Neuron (in vitro differentiated cells): ENCODE results near the gene RGPD3.
"Not testable (repeated sequence)": the region's sequence is repeated elsewhere in the genome, so short reads cannot be mapped to it uniquely, and the experiment has no call there.

Source experiments
- H2AFZ ChIP-seq: one replicate; pipeline ENCODE4 v1.6.1; 2013; ENCODE audit warnings: low read depth, mild to moderate bottlenecking, inconsistent platforms, low read length, moderate library complexity
- H3K27me3 ChIP-seq: one replicate; pipeline ENCODE4 v1.6.1; 2013; ENCODE audit warnings: low read length; ENCODE audit not compliant: insufficient read depth
- H3K36me3 ChIP-seq: one replicate; pipeline ENCODE4 v1.6.1; 2013; ENCODE audit warnings: low read length; ENCODE audit not compliant: insufficient read depth
- H3K4me1 ChIP-seq: one replicate; pipeline ENCODE4 v1.6.1; 2013; ENCODE audit warnings: low read length; ENCODE audit not compliant: insufficient read depth
- H3K4me3 ChIP-seq: 2 replicates; pipeline ENCODE4 v1.5.1; 2013; ENCODE audit warnings: mild to moderate bottlenecking, low read length, moderate library complexity
- H3K9me3 ChIP-seq: one replicate; pipeline ENCODE4 v1.6.1; 2013; ENCODE audit warnings: low read length

Gene RGPD3

DNA sequence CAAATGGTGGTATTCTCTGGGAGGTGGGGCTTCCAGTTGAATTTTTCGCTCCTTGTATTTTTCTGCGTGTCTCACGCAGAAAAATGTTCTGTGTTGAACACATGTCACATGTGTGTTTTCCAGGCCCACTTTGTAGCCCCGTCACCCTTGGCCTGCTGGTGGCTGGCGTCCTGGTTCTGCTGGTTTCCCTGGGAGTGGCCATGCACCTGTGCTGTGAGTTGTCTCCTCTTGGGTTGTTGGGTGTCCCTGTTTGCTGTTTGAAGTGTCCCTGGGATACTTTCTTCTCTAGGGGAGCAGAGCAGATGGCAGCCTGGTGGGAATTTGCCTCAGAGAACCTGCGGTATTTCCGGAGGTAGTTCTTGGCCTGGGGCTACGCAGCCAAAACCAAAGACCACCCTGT, 34.1 kb upstream of the RGPD3 start:
- not testable (repeated sequence) for H3K4me3 ChIP-seq, H3K4me1 ChIP-seq, H3K27me3 ChIP-seq, H3K9me3 ChIP-seq, H3K36me3 ChIP-seq, H2AFZ ChIP-seq

DNA sequence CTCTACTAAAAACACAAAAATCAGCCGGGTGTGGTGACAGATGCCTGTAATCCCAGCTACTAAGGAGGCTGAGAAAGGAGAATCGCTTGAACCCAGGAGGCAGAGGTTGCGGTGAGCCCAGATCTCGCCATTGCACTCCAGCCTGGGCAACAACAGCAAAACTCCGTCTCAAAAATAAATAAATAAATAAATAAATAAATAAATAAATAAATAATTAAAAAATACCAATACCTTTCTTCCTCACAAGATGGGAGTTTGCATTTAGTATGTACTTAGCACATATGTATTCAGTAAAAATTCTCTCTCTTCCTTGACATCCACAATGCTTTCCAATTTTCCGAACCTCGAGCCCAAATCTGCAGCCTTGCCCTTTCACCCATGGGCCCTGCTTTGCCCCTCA, 32.1 kb upstream of the RGPD3 start:
- H2AFZ ChIP-seq, H3K36me3 ChIP-seq, H3K27me3 ChIP-seq, H3K4me1 ChIP-seq, H3K9me3 ChIP-seq, H3K4me3 ChIP-seq: not testable (repeated sequence)

DNA sequence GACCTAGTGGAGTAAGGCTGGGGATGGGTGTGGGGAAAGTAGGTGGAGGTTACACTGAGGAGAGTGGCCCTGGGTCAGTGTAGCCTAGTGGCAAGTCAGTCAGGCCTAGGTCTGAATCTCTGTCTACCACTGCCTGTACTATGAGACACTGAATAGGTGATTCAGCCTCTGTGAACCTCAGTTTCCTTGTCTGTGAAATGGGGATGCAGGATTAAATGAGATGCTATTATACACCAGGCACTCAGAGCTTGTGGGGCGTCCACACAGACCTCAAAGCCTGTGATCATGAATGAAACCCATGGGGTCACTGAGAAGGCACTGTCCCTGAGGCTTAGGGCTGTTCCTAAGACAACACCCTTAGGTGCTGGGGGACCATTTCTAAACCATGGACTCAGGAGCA, 30.3 kb upstream of the RGPD3 start:
- H3K36me3 ChIP-seq, H3K27me3 ChIP-seq, H3K4me1 ChIP-seq, H3K9me3 ChIP-seq, H3K4me3 ChIP-seq, H2AFZ ChIP-seq: not testable (repeated sequence)

DNA sequence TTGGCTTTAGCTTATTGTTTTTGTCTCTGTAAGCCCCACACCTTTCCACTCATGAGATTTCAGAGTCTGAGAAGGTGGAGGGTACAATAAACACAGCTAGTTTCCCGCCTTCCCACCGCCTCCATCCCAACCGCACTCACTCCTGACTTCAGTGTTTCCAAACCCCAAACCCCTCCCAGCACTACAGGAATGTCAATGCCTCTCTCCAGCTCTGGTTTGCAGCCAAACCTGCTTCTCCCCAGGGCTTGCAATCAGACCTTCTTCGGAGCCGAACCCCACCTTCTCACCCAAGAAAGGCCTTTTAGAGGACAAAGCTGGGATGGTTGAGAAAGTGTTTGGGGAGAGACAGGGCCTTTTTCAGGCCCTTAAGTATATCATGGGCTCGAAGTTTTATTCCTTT, 24.7 kb upstream of the RGPD3 start:
- H3K27me3 ChIP-seq, H3K4me1 ChIP-seq, H3K4me3 ChIP-seq, H2AFZ ChIP-seq, H3K9me3 ChIP-seq, H3K36me3 ChIP-seq: not testable (repeated sequence)

DNA sequence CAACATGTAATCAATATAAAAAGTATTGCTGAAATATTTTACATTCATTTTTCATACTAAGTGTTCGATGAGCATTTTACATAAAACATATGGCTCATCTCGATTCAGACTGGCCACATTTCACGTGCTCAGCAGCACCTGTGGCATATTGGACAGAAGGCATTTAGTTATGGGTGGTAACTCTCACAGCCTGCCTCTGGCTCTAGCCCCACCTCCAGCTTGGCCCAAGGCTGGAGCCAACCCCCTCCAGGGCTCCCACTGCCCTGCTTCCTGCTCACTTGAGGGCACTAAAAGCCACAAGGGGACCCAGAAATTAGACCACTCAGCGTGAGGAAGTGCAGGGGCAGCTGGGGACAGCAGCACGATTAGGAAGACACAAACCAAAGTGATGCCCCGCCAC, 24.2 kb upstream of the RGPD3 start:
- H3K36me3 ChIP-seq, H2AFZ ChIP-seq, H3K4me3 ChIP-seq: not testable (repeated sequence)

DNA sequence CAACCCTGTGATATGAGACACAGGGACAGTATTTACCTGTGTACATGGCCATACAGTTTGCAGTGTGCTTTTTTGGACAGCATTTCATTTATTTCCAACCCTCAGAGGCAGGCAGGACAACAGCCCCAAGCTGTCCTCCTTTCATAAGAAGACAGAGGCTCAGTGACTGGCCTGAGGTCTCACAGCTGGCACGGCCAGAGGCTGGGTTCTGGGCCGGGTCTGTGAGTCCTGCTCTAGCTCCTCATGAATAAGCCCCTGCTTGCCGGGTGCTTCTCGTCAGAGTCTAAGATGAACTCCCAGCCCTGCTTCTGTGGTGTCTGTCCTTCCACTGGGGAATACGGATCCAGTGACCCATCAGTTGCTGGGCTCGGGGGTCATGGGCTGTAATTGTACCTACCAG, 21.5 kb upstream of the RGPD3 start:
- not testable (repeated sequence) for H3K4me3 ChIP-seq, H2AFZ ChIP-seq, H3K4me1 ChIP-seq, H3K9me3 ChIP-seq, H3K36me3 ChIP-seq
- peaks cover 14% of the 10 kb centered on the region for H3K27me3 ChIP-seq

More for the DNA sequence above, 24.2 kb upstream of the RGPD3 start:
- H3K27me3 ChIP-seq, H3K4me1 ChIP-seq, H3K9me3 ChIP-seq: not testable (repeated sequence)

DNA sequence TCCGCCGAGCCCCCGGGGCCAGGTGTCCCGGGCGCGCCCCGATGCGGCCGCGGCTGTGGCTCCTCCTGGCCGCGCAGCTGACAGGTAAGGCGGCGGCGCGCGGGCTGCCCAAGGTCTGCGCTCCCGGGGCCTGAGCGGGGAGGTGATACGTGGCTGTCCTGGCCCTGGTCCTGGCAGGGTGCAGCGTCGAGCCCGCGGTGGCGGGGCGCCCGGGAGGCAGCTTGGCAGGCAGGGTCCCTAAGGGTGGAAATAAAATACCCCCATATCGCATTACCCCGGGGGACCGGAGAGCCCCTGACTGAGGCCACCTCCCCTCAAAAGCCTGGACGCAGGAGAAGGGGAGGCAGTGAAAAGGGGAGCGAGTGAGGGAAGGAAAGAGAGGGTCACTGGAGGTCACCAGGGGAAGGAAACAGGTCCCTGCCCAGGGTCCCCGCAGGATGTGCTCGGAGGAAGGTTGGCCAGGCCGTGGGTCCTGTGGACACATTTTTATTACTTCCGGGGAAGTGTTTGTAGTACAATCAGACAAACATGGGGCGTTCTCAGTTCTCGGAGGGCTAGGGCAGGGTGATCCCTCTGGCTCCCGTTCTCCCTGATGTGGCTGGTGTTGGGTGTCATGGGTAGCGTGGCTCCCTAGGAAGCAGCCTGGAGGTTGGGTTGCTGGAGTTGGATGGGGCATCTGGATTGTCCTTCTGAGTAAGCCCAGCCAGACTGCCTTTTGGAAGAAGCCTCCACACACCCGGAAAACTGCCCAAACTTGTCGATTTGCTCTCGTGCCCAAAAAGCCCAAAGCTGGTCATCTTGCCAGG, 19.4 kb upstream of the RGPD3 start:
- H3K9me3 ChIP-seq, H3K36me3 ChIP-seq, H2AFZ ChIP-seq, H3K4me1 ChIP-seq, H3K4me3 ChIP-seq: not testable (repeated sequence)
- peaks cover 14% of the 10 kb centered on the region for H3K27me3 ChIP-seq

DNA sequence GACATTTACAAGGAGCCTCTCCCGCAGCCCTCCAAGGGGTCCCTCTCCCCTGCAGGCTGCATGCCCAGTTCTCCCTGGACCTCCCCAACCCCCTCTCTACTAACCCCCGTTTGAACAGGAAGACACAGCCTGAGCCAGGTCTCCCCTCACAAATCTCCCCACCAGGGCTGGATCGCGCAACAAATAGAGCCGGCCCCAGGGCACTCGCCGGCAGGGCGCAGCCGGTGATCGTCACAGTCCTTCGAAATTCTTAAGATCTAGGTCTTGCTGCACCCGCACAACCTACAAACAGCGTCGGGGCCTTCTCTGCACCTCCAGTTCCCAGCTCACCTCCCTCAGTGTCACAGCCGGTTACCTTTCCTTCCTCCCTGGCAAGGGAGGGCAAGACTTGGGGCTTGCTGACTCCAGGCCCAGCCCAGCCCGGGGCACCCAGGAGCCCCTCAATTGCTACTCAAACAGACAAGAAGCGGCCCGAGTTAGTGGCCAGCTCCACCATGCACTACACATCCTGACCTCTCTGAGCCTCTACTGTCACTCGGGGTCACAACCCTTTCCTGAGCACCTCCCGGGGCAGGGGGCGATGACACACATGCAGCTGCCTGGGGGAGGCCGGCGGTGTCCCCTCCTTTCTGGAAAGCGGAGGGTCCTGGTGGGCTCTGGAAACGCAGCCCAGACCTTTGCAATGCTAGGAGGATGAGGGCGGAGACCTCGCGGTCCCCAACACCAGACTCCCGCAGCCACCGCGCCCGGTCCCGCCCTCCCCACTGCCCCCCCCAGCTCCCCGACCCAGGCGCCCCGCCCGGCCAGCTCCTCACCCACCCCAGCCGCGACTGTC, 18.6 kb upstream of the RGPD3 start, which contains the start of gene CD8B2:
Gene CD8B2, plus strand, starts transcription at position 814 of the 835 bp plus-strand sequence. CDS start 63 bp downstream, outside the sequence.
- not testable (repeated sequence) for H3K4me1 ChIP-seq, H2AFZ ChIP-seq, H3K36me3 ChIP-seq, H3K4me3 ChIP-seq, H3K9me3 ChIP-seq
- peaks cover 14% of the 10 kb centered on the region for H3K27me3 ChIP-seq

DNA sequence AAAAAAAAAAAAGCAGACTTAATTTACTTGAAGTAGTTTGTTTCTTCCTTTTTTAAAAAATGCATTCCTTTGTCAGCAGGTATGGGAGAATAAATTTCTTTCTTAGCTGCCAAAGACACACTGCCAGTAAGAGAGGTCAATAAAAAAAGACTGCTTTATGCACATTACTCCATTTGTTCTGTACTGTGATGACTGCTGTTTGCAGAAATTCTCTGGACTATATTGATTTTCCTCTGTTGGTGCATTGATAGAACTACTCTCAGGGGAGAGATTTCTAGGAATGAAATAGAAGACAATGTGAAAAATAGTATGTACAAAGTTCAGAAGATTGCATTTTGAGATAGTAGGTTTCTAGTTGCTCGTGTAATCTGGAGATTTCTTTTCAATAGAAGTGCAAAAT, 11.3 kb upstream of the RGPD3 start:
- not testable (repeated sequence) for H3K9me3 ChIP-seq, H3K27me3 ChIP-seq, H3K36me3 ChIP-seq, H3K4me1 ChIP-seq, H2AFZ ChIP-seq, H3K4me3 ChIP-seq

DNA sequence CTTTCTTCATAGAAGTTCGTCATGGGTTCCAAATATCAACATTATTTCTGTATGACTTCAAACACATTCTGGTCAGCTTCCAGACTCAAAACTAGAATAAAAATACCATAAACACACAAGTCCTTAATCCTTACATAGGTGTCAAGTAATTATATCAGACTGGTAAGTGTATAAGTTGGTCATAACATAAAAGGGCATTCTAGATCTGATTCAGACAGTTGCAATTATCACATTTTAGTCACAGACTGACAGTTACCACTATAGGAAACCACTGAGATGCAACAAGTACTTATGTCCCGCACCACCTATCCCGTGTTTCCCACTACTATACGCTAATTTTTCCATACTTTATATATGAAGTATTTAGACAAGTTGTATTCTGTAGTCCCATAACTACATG, 9.4 kb upstream of the RGPD3 start:
- not testable (repeated sequence) for H3K27me3 ChIP-seq, H3K9me3 ChIP-seq, H3K4me3 ChIP-seq, H2AFZ ChIP-seq, H3K4me1 ChIP-seq, H3K36me3 ChIP-seq

DNA sequence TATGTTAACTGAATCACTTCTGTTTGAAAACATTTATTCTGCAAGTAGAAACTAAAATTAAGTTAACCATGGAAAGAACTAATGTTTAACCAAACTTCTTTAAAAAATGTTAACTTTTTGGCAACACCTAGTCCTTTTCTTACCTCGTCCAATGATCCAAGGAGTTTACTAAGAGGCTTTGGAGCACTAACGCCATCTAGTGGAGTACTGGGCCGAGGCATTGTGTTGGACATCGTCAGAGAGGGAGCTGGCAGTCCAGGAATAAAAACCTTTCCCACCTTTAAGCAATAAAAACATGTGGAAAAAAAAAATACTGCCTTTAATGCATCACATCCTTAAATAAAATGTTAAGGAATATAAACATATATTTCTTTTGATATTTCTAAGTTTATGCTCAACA, 2.4 kb upstream of the RGPD3 start:
- not testable (repeated sequence) for H3K4me1 ChIP-seq, H3K9me3 ChIP-seq, H2AFZ ChIP-seq, H3K36me3 ChIP-seq, H3K27me3 ChIP-seq, H3K4me3 ChIP-seq

DNA sequence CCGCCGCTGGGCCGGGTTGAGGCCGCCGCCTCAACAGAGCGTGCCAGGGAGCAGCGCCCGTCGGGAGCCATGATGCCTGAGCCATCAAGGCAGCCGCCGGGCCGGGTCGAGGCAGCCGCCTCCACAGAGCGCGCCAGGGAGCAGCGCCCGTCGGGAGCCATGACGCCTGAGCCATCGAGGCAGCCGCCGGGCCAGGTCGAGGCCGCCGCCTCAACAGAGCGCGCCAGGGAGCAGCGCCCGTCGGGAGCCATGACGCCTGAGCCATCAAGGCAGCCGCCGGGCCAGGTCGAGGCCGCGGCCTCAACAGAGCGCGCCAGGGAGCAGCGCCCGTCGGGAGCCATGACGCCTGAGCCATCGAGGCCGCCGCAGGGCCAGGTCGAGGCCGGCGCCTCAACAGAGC, 697 bp downstream of the RGPD3 start:
- H3K36me3 ChIP-seq, H3K4me3 ChIP-seq, H3K4me1 ChIP-seq, H2AFZ ChIP-seq, H3K9me3 ChIP-seq, H3K27me3 ChIP-seq: not testable (repeated sequence)

DNA sequence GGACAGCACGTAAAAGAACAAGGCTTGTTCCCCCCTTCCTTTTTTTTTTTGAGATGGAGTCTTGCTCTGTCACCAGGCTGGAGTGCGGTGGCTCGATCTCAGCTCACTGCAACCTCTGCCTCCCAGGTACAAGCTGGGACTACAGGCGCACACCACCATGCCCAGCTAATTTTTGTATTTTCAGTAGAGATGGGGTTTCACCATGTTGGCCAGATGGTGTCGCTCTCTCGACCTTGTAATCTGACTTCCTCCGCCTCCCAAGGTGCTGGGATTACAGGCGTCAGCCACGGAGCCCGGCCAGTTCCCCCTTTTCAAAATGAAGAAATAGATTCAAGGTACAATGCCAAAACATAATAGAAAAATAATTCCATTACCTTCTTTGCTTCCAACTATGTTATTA, 6.3 kb downstream of the RGPD3 start:
- H2AFZ ChIP-seq, H3K4me1 ChIP-seq, H3K9me3 ChIP-seq, H3K36me3 ChIP-seq, H3K27me3 ChIP-seq, H3K4me3 ChIP-seq: not testable (repeated sequence)

DNA sequence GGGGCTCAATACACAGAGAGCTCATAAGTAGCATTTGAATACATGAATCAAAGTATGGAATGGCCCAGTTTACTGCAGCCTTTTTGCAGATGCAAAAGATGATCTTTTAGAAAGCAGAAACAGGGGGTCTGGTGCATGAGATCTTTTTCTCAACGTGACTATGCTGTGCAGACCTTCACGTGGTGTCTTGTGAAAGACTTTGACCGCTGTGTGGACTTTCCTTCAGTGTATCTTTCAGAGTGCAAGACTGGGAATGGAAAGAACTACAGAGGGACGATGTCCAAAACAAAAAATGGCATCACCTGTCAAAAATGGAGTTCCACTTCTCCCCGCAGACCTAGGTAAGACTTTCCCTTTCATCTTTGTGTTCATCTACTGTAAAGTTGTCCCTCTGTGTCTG, 77.5 kb downstream of the RGPD3 start:
- H2AFZ ChIP-seq, H3K9me3 ChIP-seq, H3K4me1 ChIP-seq: not testable (repeated sequence)

More for the DNA sequence above, 77.5 kb downstream of the RGPD3 start:
- not testable (repeated sequence) for H3K36me3 ChIP-seq, H3K27me3 ChIP-seq, H3K4me3 ChIP-seq
